Eye (tissue), 1 donor: ENCODE measurements around the gene PRR7.

ENCODE experiments used
- DNase-seq: peaks from one replicate; pipeline ENCODE4 v3.0.0-alpha.2; 2015

PRR7 gene

GRCh38 chr5:177501874-177502678 lies 55.5 kb downstream of the PRR7 start:
- no peak for DNase-seq

GRCh38 chr5:177502886-177503285 lies 56.3 kb downstream of the PRR7 start:
- no peak for DNase-seq

- no peak for DNase-seq
Measured at GRCh38 chr5:177503351-177504085, 56.9 kb downstream of the PRR7 start.

- no peak for DNase-seq
Measured at GRCh38 chr5:177504086-177505056, 57.8 kb downstream of the PRR7 start.

GRCh38 chr5:177505075-177505474 lies 58.5 kb downstream of the PRR7 start:
- DNase-seq = no peak
